HG03103 (cell line): ENCODE results near the gene MED25.

ENCODE experiments used
- ATAC-seq: cut with Tn5 transposase; IDR thresholded peaks from one replicate; pipeline ENCODE4 v1.9.1; 2021; ENCODE audit warnings: low read depth; ENCODE audit not compliant: unreplicated experiment

The MED25 gene

GRCh38 chr19:49798574-49798973, 19.5 kb upstream of the MED25 start:
- ATAC-seq, result no peak

GRCh38 chr19:49799271-49799797, 18.8 kb upstream of the MED25 start:
- no peak for ATAC-seq

GRCh38 chr19:49799798-49800376, 18.2 kb upstream of the MED25 start:
- no peak for ATAC-seq

GRCh38 chr19:49800771-49801170, 17.3 kb upstream of the MED25 start:
- no peak for ATAC-seq

- ATAC-seq, result no peak
These were observed 16.6 kb upstream of the MED25 start for GRCh38 chr19:49801401-49801888.

GRCh38 chr19:49801966-49802661, 16.0 kb upstream of the MED25 start:
- ATAC-seq, result no peak

GRCh38 chr19:49802836-49803528, 15.1 kb upstream of the MED25 start:
- no peak for ATAC-seq

- no peak for ATAC-seq
These were observed 14.6 kb upstream of the MED25 start for GRCh38 chr19:49803529-49803856.

- no peak for ATAC-seq
These were observed 12.1 kb upstream of the MED25 start for GRCh38 chr19:49805822-49806619.

- ATAC-seq, result no peak
These were observed 11.5 kb upstream of the MED25 start for GRCh38 chr19:49806620-49806959.

GRCh38 chr19:49807058-49807903, 10.8 kb upstream of the MED25 start:
- ATAC-seq, result no peak

GRCh38 chr19:49807904-49808675, 10.0 kb upstream of the MED25 start:
- ATAC-seq, result no peak

GRCh38 chr19:49808711-49809159, 9.4 kb upstream of the MED25 start:
- ATAC-seq, result no peak

- no peak for ATAC-seq
These were observed 8.7 kb upstream of the MED25 start for GRCh38 chr19:49809160-49809940.

- no peak for ATAC-seq
These were observed 8.1 kb upstream of the MED25 start for GRCh38 chr19:49809941-49810389.

- no peak for ATAC-seq
These were observed 6.8 kb upstream of the MED25 start for GRCh38 chr19:49811328-49811727.

GRCh38 chr19:49812452-49812996, 5.6 kb upstream of the MED25 start:
- no peak for ATAC-seq
